Measurements from ENCODE around the gene OR10G7.

OR10G7 gene

DNA sequence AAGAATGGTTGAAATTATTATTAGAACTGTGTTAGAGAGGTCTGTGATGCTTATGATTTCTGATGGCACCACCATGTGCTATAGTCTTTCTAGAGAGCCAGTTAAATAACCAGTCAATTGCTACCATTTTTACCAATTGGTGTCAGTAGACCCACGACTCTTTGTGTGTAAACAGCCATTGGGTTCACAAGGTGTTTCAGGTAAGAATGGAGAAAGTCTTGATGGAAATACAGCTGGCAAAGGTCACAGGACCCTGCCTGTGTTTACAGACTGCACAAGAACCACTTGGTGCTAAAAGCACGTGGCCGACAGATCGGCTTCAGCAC, 30.5 kb upstream of the OR10G7 start:
- TF ChIP-seq, protein P1, sequence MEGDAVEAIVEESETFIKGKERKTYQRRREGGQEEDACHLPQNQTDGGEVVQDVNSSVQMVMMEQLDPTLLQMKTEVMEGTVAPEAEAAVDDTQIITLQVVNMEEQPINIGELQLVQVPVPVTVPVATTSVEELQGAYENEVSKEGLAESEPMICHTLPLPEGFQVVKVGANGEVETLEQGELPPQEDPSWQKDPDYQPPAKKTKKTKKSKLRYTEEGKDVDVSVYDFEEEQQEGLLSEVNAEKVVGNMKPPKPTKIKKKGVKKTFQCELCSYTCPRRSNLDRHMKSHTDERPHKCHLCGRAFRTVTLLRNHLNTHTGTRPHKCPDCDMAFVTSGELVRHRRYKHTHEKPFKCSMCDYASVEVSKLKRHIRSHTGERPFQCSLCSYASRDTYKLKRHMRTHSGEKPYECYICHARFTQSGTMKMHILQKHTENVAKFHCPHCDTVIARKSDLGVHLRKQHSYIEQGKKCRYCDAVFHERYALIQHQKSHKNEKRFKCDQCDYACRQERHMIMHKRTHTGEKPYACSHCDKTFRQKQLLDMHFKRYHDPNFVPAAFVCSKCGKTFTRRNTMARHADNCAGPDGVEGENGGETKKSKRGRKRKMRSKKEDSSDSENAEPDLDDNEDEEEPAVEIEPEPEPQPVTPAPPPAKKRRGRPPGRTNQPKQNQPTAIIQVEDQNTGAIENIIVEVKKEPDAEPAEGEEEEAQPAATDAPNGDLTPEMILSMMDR (IDR thresholded peaks at IDR 0.05; ENCODE audit: borderline replicate concordance, insufficient read depth, low read depth, low read length), result no peak
- H3K4me3 ChIP-seq (ENCODE audit: low read depth, low read length), result no peak overlapping the region

DNA sequence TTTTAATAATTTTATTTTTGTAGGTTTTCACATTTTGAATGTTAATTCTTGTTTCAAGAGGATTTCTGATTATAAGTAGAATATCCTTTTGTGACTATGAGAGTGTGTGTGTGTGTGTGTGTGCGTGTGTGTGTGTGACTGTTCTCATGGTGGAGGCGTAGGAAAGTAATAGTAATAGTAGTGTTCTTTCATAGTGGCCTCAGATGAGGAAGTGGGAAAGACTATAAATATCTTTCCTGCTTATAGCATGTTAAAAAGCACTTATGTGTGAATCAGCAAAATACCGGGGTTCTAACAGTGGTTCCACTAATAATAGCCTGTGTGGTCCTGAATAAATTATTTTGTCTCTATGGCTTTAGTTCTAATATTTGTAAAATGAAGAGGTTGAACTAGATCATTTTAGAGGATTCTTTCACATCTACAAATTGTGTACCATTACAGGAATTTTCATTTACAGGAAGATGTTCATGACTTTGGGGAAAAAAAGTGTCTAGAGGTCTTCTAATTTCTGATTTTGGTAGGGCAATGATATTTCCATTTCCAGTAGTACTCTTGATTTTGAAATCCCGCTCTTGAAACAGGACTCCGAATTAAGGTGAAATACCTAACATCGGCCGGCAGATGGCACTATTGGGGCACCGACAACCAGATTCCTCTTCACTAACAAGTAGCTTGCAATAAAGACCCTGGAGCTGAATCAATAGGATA, 29.9 kb upstream of the OR10G7 start:
- TF ChIP-seq, protein P1 (IDR thresholded peaks at IDR 0.05; ENCODE audit: borderline replicate concordance, insufficient read depth, low read depth, low read length), result peak; percentile 56; the same call in 1 of the 2 replicates
- H3K4me3 ChIP-seq (ENCODE audit: low read depth, low read length), result no peak overlapping the region

DNA sequence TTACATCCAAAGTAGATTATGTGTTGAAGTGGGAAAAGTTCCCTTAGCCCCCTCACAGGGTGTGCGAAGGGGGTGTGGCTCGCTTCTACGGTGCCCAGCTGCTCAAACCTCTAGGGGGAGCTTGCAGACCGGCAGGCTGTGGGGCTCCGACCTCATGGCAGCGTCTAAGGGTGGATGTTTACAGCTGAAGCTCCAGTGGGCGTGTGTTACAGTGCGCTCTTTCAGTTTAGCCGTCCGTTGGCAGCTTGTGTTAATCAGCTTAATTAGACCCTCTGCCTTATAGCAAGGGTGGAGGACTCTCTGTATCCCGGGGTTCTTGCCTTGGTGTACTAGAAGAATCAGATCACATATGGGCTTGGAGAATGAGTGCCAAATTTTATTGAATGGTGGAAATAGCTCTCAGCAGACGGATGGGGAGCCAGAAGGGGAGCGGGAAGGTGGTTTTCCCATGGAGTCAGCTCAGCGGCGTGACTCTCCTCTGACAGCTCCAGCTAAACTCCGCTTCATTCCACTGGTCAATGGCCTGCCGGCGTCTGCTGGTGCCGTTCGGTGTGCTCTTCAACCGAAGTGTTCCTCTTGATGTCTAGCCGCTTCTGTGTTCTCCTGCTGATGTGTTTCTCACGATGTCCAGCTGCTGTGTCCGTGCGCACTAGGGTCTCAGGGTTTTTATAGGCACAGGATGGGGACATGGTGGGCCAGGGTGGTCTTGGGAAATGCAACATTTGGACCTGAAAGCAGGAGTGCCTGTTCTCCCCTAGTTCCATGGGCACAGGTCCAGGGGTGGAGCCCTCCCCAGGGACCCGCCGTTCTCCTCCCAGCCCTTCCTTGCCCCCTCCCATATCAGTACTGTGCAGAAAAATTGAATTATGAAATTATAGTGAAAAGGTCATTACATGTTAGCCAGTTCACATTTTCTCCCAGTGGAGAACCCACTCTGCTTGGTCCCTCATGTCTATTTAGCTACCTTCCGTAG, 28.6 kb upstream of the OR10G7 start:
- TF ChIP-seq, protein P1 (IDR thresholded peaks at IDR 0.05; ENCODE audit: borderline replicate concordance, insufficient read depth, low read depth, low read length), result peak; percentile 72
- H3K4me3 ChIP-seq (ENCODE audit: low read depth, low read length), result no peak overlapping the region

DNA sequence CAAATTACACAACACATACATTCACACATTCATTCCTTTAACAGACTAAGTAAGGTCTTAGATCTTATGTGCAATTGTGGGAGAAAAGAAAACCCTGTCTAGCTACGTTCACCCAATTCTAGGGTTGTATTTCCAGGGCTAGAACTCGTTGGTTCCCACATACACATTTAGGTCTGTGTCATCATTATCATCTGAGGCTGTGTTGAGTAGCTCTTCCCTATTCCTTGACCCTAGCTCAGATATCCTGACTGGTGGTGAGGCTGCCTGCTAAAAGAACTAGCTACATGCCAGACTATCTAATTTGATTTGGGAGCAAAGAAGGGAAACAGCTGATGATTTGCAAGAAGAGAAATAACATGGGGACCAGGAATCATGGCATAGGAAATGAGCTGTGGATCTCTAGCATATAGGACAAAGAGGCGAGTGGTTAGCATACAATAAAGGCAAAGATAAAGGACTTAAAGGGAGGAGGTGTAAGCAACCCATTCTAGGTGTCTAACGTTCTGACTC, 27.5 kb upstream of the OR10G7 start:
- H3K4me3 ChIP-seq (ENCODE audit: low read depth, low read length), result no peak overlapping the region
- TF ChIP-seq, protein P1 (IDR thresholded peaks at IDR 0.05; ENCODE audit: borderline replicate concordance, insufficient read depth, low read depth, low read length), result no peak

DNA sequence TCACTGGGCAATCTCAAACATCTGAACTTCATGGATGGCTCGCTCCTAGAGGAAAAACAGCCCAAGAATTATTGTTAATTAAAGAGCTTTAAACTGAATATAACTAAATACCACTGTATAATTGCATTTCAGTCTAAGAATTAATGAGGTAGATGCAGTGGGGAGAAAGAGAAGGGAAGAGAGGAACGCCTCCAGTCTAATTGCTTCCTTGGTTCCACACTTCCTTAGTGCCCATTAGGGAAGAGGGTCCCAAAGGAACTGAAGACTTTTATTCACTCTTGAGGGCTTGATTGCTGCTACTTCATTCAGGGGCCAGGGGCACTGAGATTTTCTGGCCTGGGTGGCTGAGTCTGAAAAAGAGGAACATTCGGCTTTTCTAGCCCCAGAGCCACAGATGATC, 11.8 kb upstream of the OR10G7 start:
- TF ChIP-seq, protein P1 (IDR thresholded peaks at IDR 0.05; ENCODE audit: borderline replicate concordance, insufficient read depth, low read depth, low read length), result no peak
- no peak overlapping the region for H3K4me3 ChIP-seq (ENCODE audit: low read depth, low read length)

DNA sequence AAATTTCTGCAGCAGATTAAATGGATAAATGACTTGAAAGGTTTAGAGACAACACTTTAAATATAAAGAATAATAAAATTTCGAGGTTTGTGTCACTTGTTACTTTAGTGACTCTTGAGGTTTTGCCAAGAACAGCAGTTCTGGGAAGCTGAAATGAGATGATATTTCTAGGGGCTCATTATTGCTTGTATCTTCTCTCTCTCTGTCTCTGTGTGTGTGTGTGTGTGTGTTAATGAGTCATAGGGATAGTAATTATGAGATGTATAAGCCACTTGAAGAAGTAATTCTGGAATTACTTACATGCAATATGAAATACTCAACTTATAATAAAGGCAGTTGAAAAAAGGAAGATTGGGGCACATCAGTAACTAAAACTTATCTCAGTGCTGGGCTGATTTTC, 9.6 kb upstream of the OR10G7 start:
- TF ChIP-seq, protein P1 (IDR thresholded peaks at IDR 0.05; ENCODE audit: borderline replicate concordance, insufficient read depth, low read depth, low read length), result no peak

More for the DNA sequence above, 9.6 kb upstream of the OR10G7 start:
- H3K4me3 ChIP-seq (ENCODE audit: low read depth, low read length), result no peak overlapping the region

All from GM12875 (cell line).